NCI-H446 treated with DMSO at 0.1 percent for 48 hours (cell line): ENCODE results near the gene TNS1.

ENCODE experiments used
- DNase-seq: peaks from one replicate; lab custom pipeline; 2025; lab: John Stamatoyannopoulos, UW

Gene TNS1

GRCh38 chr2:217980036-217980435, 22.8 kb downstream of the TNS1 start:
- no peak for DNase-seq

GRCh38 chr2:217979151-217979811, 23.5 kb downstream of the TNS1 start:
- no peak for DNase-seq

DNA sequence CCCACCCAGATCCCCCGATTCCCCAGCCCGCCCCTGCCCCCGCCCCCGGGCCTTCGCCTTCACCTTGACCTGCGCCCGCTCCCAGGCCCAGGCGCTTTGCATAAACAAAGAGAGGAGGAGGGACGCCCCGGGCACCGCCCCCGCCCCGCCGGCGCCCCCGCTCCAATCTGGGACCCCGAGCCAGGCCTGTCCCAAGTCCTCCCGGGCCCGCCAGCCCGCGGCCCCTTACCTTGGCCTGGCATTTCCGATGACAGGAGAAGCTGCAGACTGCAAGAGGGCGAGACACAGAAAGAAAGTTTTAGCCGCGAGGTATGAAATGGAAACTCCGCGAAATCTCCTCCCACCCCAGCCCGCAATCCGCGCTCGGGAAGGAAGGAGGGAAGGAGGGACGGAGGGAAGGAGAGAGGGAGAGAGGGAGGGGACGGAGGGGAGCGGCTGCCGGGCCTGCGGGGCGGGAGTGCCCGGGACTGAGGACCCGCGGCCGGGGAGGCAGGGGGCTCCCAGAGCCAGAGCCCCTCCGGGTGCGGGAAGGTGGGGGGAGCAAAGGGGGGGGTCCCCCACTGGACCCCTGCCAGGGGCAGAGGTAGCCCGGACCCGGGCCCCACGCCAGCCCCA, 24.2 kb downstream of the TNS1 start:
- no peak for DNase-seq

GRCh38 chr2:217977840-217978535, 24.8 kb downstream of the TNS1 start:
- DNase-seq = no peak

- no peak for DNase-seq
These were observed 26.5 kb downstream of the TNS1 start for GRCh38 chr2:217976301-217976700.

DNA sequence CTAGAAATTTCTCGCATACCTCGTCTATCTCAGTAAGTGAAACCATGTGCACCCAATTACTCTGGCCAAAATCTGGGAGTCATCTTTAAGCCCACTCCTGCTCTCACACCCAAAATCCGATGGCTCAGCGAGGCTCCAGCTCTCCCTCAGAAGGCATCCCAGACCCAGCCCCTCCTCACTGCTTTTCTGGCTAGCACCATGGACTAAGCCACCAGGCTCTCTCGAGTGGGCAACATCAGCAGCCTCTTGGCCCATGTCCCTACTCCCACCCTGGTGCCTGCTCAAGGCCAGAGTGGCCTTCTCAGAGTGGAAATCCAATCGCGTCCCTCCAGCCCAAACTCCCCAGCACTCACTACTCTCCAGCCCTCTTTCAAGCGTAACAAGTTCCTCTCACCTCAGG, 27.2 kb downstream of the TNS1 start:
- DNase-seq = no peak

DNA sequence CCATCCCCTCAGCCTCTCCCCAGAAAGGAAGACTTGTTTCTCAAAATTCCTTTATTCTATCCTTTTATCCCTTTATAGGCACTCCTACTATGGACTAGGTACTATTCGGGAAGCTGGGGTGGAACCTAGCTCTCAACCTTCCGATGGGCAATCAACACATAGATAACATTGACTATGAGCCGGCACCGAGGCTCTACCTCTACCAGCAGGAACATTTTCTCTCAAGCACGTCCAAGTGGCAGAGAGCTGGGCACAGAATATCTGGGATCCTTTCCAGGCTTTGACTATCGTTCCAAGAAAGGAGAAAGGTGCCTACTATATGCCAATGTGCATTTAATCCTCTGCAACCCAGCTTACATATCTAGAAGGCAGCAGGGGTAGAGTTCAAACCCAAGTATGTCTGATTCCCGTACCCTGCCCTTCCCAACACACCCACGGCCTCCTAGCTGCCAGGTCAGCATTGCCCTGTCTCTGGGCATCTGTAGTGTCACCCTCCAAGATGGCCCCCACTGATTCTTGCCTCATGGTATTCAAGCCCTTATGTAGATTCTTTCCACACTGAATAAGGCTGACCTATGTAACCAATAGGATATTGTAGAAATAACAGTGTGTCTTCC, 28.3 kb downstream of the TNS1 start:
- no peak for DNase-seq

DNA sequence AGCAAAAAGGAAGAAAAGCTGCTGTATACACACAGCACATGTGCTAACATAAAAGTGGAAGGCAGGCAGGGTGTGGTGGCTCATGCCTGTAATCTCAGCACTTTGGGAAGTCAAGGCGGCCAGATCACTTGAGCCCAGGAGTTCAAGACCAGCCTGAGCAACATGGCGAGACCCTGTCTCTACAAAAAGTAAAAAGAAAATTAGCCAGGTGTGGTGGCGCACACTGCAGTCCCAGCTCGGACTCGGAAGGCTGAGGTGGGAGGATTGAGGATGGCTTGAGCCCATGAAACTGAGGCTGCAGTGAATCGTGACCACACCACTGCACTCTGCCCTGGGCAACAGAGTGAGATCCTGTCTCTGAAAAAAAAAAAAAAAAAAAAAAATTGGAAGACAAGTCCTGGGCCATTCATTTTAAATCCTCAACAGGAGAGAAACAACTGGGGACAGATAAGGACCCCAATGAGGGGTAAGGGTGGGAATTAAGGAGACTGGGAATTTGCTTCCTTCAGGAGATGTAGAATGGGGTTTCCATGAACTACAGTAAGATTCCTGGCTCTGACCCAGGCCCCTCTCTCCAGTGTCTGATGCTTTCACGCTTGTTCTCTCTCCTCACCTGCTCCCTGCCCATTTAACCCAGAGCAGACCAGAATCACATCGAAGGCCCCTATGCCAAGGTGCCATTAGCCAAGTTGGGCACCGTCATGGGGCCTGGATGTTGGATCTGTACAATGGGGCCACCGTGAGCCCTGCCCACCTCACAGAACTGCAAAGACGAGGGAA, 29.6 kb downstream of the TNS1 start:
- no peak for DNase-seq

- no peak for DNase-seq
These were observed 30.3 kb downstream of the TNS1 start for GRCh38 chr2:217972490-217972889.

GRCh38 chr2:217972037-217972436, 30.8 kb downstream of the TNS1 start:
- no peak for DNase-seq

GRCh38 chr2:217971166-217971565, 31.6 kb downstream of the TNS1 start:
- DNase-seq = no peak

DNA sequence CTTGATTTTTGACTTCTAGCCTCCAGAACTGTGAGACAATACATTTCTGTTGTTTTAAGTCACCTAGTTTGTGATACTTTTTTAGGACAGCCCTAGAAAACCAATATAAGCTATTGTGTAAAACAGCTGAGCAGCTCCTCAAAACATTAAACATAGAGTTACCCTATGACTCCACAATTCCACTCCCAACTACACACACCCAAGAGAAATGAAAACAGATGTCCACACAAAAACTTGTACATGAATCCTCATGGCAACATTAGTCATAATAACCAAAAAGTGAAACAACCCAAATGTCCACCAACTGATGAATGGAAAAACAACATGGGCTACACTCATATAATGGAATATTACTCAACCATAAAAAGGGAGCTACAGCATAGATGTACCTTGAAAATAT, 32.6 kb downstream of the TNS1 start:
- no peak for DNase-seq

DNA sequence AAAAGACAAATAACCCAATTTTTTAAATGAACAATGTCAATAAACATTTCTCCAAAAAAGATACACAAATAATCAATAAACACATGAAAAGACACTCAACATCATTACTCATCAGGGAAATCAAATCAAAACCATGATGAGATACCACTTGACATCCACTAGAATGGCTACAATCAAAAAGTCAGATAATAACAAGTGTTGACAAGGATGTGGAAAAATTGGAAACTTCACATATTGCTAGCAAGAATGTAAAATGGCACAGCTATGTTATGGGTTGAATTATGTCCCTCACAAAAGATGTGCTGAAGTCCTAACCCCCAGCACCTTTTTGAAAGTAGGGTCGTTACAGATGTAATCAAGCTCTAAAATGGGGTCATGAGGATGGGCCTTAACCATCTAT, 33.2 kb downstream of the TNS1 start:
- DNase-seq = no peak

GRCh38 chr2:217968023-217968422, 34.8 kb downstream of the TNS1 start:
- DNase-seq = no peak

DNA sequence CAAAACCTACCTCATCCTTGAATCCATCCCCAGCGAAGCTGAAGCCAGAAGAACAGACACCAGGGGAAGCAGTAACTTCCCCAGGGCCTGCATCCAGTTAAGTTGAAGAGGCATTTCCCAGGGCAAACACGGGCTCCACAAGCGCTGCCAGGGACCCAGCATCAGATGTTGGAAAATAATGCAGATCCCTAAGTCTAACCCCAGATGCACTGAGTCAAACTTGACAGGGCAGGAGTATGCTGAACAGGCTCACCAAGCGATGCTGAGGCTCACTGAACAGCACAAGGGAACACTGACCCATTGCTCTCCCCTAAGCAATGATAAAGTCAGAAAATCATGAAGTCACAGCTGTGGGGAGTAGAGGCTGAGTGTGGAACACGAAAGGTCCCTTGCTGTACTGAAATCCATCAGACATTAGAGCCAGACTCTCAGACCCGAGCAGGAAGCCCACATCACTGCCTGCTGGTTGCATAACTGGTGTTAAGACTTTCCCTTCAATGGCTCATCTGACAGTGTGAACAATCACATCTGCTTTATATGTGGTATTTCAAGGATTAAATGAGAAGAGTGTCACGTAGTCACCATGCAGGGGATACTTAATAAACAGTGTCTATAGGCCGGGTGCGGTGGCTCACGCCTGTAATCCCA, 36.2 kb downstream of the TNS1 start:
- no peak for DNase-seq

DNA sequence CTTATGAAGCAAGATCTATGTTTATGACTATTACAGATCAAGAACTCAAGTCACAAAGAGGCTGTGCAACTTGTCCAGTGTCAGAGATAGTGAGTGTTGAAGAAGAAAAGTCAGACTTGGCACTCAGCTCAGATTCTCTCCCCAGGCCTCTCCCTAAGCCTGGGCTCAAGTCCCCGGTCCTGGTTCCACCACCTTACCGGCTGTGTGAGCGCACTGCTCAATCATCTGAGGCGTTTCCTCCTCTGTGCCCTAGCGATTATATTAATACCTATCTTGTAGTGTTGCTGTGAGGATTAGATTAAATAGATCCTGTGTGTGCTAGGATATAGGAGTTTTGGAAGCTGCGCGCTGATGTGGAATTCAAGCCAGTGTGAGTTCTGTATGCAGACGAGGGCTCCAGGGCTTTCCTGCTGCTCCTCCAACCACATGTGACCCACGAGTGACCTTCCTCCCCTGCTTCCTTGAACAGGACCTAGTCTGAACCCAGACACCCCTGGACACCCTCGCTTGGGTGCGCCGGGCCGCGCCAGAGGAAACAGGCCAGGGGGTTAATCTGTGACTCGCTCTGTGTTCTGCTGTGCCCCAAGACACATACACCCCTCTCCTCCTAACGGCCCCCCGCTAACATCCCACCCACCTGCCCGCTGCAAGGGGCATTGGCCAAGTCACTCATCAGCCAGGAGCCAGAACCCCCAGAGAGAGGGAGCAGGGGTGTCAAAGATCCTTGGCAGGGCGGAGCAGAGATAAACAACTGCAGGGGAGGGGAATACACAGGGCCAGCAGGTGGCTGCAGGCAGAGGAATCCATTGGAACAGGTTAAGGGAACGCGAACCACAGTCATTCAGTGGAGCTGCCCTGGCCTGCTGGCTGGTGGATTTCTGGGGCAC, 38.3 kb downstream of the TNS1 start:
- DNase-seq = no peak

- no peak for DNase-seq
These were observed 42.4 kb downstream of the TNS1 start for GRCh38 chr2:217960351-217960750.

DNA sequence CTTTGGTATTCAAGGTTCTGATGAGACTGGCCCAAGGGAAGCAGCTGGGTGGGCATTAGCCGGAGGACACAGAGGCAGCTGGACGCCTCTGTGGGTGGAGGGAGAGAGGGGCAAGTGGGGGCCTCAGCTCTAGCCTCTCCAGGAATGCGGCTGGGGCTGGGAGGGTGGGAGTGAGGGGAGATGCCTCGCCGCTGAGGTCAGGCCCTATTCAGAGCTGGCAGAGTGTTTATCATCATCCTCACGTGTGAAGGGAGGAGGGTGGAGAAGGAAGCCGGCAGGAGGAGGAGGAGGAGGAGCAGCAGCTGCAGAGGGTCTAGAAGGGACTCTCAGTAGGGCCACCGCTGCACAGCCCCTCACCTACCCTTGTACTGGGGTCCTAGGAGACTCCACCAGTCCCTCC, 43.1 kb downstream of the TNS1 start:
- no peak for DNase-seq

- DNase-seq = no peak
These were observed 43.9 kb downstream of the TNS1 start for GRCh38 chr2:217958884-217959225.

GRCh38 chr2:217958206-217958883, 44.5 kb downstream of the TNS1 start:
- DNase-seq = no peak
